Gastroesophageal sphincter (tissue), 4 donors: Measurements from ENCODE around the gene SERPINA4. TPM values are rescaled to one million over a fixed set of nuclear protein-coding genes. Genes with fewer than 3 reads are reported as not detected.

ENCODE experiments used
- ATAC-seq: fragments of 150-250 bp; one replicate; pipeline ENCODE4 v1.9.1; 2016; ENCODE audit warnings: mild to moderate bottlenecking, moderate library complexity
- H3K27ac ChIP-seq, 4 donors: fragments of 200-600 bp; sonication (generic) in 3 of 4; 1 replicate in 3 of 4; 2 replicates in 1 of 4; pipeline ENCODE4 v1.5.1; 2016 to 2019
- H3K27me3 ChIP-seq: fragments of 200-600 bp; sonication (generic); one replicate; pipeline ENCODE4 v1.5.1; 2019
- H3K36me3 ChIP-seq, 2 donors: fragments of 200-600 bp; sonication (generic); one replicate each; pipeline ENCODE4 v1.5.1; 2019; ENCODE audit warnings: control low read depth in 1 of 2
- H3K4me1 ChIP-seq, 3 donors: fragments of 200-600 bp; sonication (generic); 1 replicate in 2 of 3; 2 replicates in 1 of 3; pipeline ENCODE4 v1.5.1; 2016 to 2019; ENCODE audit warnings: control low read depth in 2 of 3
- H3K4me3 ChIP-seq, 2 donors: fragments of 200-600 bp; sonication (generic); one replicate each; pipeline ENCODE4 v1.5.1; 2019; ENCODE audit warnings: mild to moderate bottlenecking in 1 of 2, moderate library complexity in 1 of 2
- H3K9me3 ChIP-seq, 3 donors: fragments of 200-600 bp; sonication (generic); one replicate each; pipeline ENCODE4 v1.5.1; 2017 to 2019; ENCODE audit warnings: control low read depth in 2 of 3
- CTCF ChIP-seq, 4 experiments: fragments of 200-600 bp in 2 of 4; fragments of 450-650 bp in 2 of 4; sonication (generic) in 1 of 4; IDR thresholded peaks; one replicate each; pipeline ENCODE4 v1.5.1; 2017 to 2019; ENCODE audit warnings: antibody characterized with exemption in 4 of 4, mild to moderate bottlenecking in 2 of 4, moderate library complexity in 2 of 4
- EP300 ChIP-seq: sonication (generic); formaldehyde crosslinking; IDR thresholded peaks from one replicate; pipeline ENCODE4 v1.6.1; 2017; ENCODE audit warnings: antibody characterized with exemption, mild to moderate bottlenecking
- POLR2A ChIP-seq, 2 donors: fragments of 450-650 bp; IDR thresholded peaks; one replicate each; pipeline ENCODE4 v1.6.1; 2017; ENCODE audit warnings: antibody characterized with exemption in 2 of 2, mild to moderate bottlenecking in 2 of 2, moderate library complexity in 1 of 2
- POLR2AphosphoS5 ChIP-seq: sonication (generic); formaldehyde crosslinking; IDR thresholded peaks from one replicate; pipeline ENCODE4 v1.6.1; 2017; ENCODE audit warnings: antibody characterized with exemption
- WGBS, 2 donors: methylation state at CpG; one replicate each; pipeline ENCODE4 v1.1.5; 2018; ENCODE audit warnings: low coverage in 1 of 2; 5-methylcytosine and 5-hydroxymethylcytosine counted together
- total RNA-seq, 4 donors: library from RNA; depleted of rRNA; stranded (reverse); fragments of >200 nt; gene quantifications; one replicate each; pipeline ENCODE4 v1.1.0, GENCODE V29; 2016

Gene SERPINA4
- total RNA-seq, 4 donors from 2014 or later, result not detected

GRCh38 chr14:94542811-94543440, 18.3 kb upstream of the SERPINA4 start:
- Histone ChIP-seq H3K27me3 (peaks cover 57% of the 10 kb centered on the region), H3K4me1 (no peaks in the 10 kb centered on the region), H3K36me3 (no peaks in the 10 kb centered on the region), H3K9me3 (peaks cover 0 to 10% (median 0%) of the 10 kb centered on the region in 3 donors), H3K4me3 (no peak overlapping the region), H3K27ac (no peak overlapping the region)
- 57% methylated on average over 3 of the region's 9 CpGs; no CpG with 5 or more reads in 1 of the 2 donors for WGBS, 2 donors
- no peak for ATAC-seq
- no peak for TF ChIP-seq POLR2A (IDR thresholded peaks at IDR 0.05)
- no peak for TF ChIP-seq POLR2AphosphoS5
- no peak for TF ChIP-seq EP300
- TF ChIP-seq CTCF (IDR thresholded peaks at IDR 0.05), result no peak

- ATAC-seq, result no peak
- Histone ChIP-seq H3K9me3 (peaks cover 0 to 10% (median 0%) of the 10 kb centered on the region in 3 donors), H3K27me3 (peaks cover 51% of the 10 kb centered on the region), H3K36me3 (no peaks in the 10 kb centered on the region), H3K4me1 (no peaks in the 10 kb centered on the region), H3K4me3 (no peak overlapping the region), H3K27ac (no peak overlapping the region)
- 49% methylated on average over 8 of the region's 15 CpGs; no CpG with 5 or more reads in 1 of the 2 donors for WGBS, 2 donors
- TF ChIP-seq POLR2AphosphoS5 (no peak), POLR2A (IDR thresholded peaks at IDR 0.05) (no peak), EP300 (no peak), CTCF (IDR thresholded peaks at IDR 0.05) (no peak)
These were observed 17.7 kb upstream of the SERPINA4 start for GRCh38 chr14:94543449-94544124.

- H3K4me3 ChIP-seq, result no peak overlapping the region
- WGBS, 2 donors, result 51 to 83% methylated on average over 1 to 5 of the region's 7 CpGs
- H3K9me3 ChIP-seq, result peaks cover 0 to 10% (median 0%) of the 10 kb centered on the region in 3 donors
- peaks cover 52% of the 10 kb centered on the region for H3K27me3 ChIP-seq
- no peaks in the 10 kb centered on the region for H3K4me1 ChIP-seq
- ATAC-seq, result no peak
- H3K27ac ChIP-seq, result no peak overlapping the region
- TF ChIP-seq CTCF (IDR thresholded peaks at IDR 0.05) (no peak), EP300 (no peak), POLR2AphosphoS5 (no peak), POLR2A (IDR thresholded peaks at IDR 0.05) (no peak)
- H3K36me3 ChIP-seq, result no peaks in the 10 kb centered on the region
These were observed 16.5 kb upstream of the SERPINA4 start for GRCh38 chr14:94544726-94545125.

- no peaks in the 10 kb centered on the region for H3K36me3 ChIP-seq
- peaks cover 58% of the 10 kb centered on the region for H3K27me3 ChIP-seq
- H3K4me3 ChIP-seq, result no peak overlapping the region
- peaks cover 0 to 10% (median 0%) of the 10 kb centered on the region in 3 donors for H3K9me3 ChIP-seq
- TF ChIP-seq CTCF (IDR thresholded peaks at IDR 0.05) (no peak), POLR2A (IDR thresholded peaks at IDR 0.05) (no peak), EP300 (no peak), POLR2AphosphoS5 (no peak)
- no peak for ATAC-seq
- 30 to 53% methylated on average over 2 to 13 of the region's 15 CpGs for WGBS, 2 donors
- H3K4me1 ChIP-seq, result no peaks in the 10 kb centered on the region
- no peak overlapping the region for H3K27ac ChIP-seq
These were observed 16.0 kb upstream of the SERPINA4 start for GRCh38 chr14:94545131-94545841.
